ENCODE measurements around the gene CTNNA3. TPM values are rescaled to one million over a fixed set of nuclear protein-coding genes. Genes with fewer than 3 reads are reported as not detected.
"Not testable (repeated sequence)": the region's sequence is repeated elsewhere in the genome, so short reads cannot be mapped to it uniquely, and the experiment has no call there.

CTNNA3 gene
- total and polyA plus RNA-seq, 10 donors = 0.03 to 2.4 (median 0.76) TPM; not detected in 1

- Histone ChIP-seq H3K36me3 (no peaks in the 10 kb centered on the region), H3K4me1 (no peaks in the 10 kb centered on the region), H3K4me3 (no peak overlapping the region), H3K27ac (no peak overlapping the region), H3K9me3 (peaks cover 0 to 28% (median 6%) of the 10 kb centered on the region in 8 donors), H3K27me3 (replicated peaks in 1 of 7) (no peaks in the 10 kb centered on the region)
- DNase-seq = no peak
- 44 to 69% (median 60%) methylated on average over 1 of the region's 1 CpG for WGBS, 5 donors
- intact Hi-C loops (cut with DNase I; ENCODE audit: low total_unique reads) = no loop called here
- TF ChIP-seq, protein P1, sequence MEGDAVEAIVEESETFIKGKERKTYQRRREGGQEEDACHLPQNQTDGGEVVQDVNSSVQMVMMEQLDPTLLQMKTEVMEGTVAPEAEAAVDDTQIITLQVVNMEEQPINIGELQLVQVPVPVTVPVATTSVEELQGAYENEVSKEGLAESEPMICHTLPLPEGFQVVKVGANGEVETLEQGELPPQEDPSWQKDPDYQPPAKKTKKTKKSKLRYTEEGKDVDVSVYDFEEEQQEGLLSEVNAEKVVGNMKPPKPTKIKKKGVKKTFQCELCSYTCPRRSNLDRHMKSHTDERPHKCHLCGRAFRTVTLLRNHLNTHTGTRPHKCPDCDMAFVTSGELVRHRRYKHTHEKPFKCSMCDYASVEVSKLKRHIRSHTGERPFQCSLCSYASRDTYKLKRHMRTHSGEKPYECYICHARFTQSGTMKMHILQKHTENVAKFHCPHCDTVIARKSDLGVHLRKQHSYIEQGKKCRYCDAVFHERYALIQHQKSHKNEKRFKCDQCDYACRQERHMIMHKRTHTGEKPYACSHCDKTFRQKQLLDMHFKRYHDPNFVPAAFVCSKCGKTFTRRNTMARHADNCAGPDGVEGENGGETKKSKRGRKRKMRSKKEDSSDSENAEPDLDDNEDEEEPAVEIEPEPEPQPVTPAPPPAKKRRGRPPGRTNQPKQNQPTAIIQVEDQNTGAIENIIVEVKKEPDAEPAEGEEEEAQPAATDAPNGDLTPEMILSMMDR (IDR thresholded peaks at IDR 0.05 in 8 of 11, conservative IDR thresholded peaks at IDR 0.05 in 3 of 11) = no peak
- no peak for TF ChIP-seq POLR2AphosphoS5 (IDR thresholded peaks at IDR 0.05)
Measured at GRCh38 chr10:66349726-66350125, 1346.3 kb downstream of the CTNNA3 start.

- 77 to 93% (median 82%) methylated on average over 2 of the region's 2 CpGs for WGBS, 5 donors
- Histone ChIP-seq H3K36me3 (no peaks in the 10 kb centered on the region), H3K27me3 (replicated peaks in 1 of 7) (no peaks in the 10 kb centered on the region), H3K4me1 (no peaks in the 10 kb centered on the region), H3K27ac (no peak overlapping the region), H3K4me3 (no peak overlapping the region), H3K9me3 (peaks cover 0 to 32% (median 6%) of the 10 kb centered on the region in 8 donors)
- intact Hi-C loops (cut with DNase I; ENCODE audit: low total_unique reads) = no loop called here
- TF ChIP-seq POLR2AphosphoS5 (IDR thresholded peaks at IDR 0.05) (no peak), POLR2A (IDR thresholded peaks at IDR 0.05) (no peak)
- TF ChIP-seq, protein P1 (IDR thresholded peaks at IDR 0.05 in 8 of 11, conservative IDR thresholded peaks at IDR 0.05 in 3 of 11) = no peak
- no peak for DNase-seq
Measured at GRCh38 chr10:66349076-66349475, 1346.9 kb downstream of the CTNNA3 start.

- intact Hi-C loops (cut with DNase I; ENCODE audit: low total_unique reads) = no loop called here
- Histone ChIP-seq H3K9me3 (peaks cover 0 to 24% (median 10%) of the 10 kb centered on the region in 8 donors), H3K4me3 (no peak overlapping the region), H3K36me3 (no peaks in the 10 kb centered on the region), H3K4me1 (no peaks in the 10 kb centered on the region), H3K27ac (no peak overlapping the region), H3K27me3 (replicated peaks in 1 of 7) (no peaks in the 10 kb centered on the region)
- TF ChIP-seq, protein P1 (IDR thresholded peaks at IDR 0.05 in 8 of 11, conservative IDR thresholded peaks at IDR 0.05 in 3 of 11) = no peak
- no peak for TF ChIP-seq POLR2AphosphoS5 (IDR thresholded peaks at IDR 0.05)
- DNase-seq = no peak
- WGBS, 5 donors = 41 to 61% (median 49%) methylated on average over 3 of the region's 3 CpGs
Measured at GRCh38 chr10:66337211-66337610, 1358.8 kb downstream of the CTNNA3 start.

- intact Hi-C loops (cut with DNase I; ENCODE audit: low total_unique reads) = no loop called here
- no peak overlapping the region for H3K4me3 ChIP-seq
- TF ChIP-seq, protein P1 (IDR thresholded peaks at IDR 0.05 in 8 of 11, conservative IDR thresholded peaks at IDR 0.05 in 3 of 11) = no peak
- TF ChIP-seq POLR2AphosphoS5 (IDR thresholded peaks at IDR 0.05) (no peak), POLR2A (IDR thresholded peaks at IDR 0.05) (no peak)
- H3K4me1 ChIP-seq = no peaks in the 10 kb centered on the region
- H3K9me3 ChIP-seq = peaks cover 0 to 24% (median 10%) of the 10 kb centered on the region in 8 donors
- H3K36me3 ChIP-seq = no peaks in the 10 kb centered on the region
- no peak overlapping the region for H3K27ac ChIP-seq
- no peaks in the 10 kb centered on the region for H3K27me3 ChIP-seq (replicated peaks in 1 of 7)
- DNase-seq = no peak
Measured at GRCh38 chr10:66336791-66337190, 1359.2 kb downstream of the CTNNA3 start.

DNA sequence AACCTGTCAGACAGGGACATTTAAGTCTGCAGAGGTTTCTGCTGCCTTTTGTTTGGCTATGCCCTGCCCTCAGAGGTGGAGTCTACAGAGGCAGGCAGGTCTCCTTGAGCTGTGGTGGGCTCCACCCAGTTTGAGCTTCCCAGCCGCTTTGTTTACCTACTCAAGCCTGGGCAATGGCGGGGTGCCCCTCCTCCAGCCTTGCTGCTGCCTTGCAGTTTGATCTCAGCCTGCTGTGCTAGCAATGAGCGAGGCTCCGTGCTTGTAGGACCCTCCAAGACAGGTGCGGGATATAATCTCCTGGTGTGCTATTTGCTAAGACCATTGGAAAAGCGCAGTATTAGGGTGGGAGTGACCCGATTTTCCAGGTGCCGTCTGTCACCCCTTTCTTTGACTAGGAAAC lies 1360.2 kb downstream of the CTNNA3 start:
- DNase-seq; H3K36me3 ChIP-seq; H3K27ac ChIP-seq; H3K4me3 ChIP-seq; intact Hi-C loops (cut with DNase I; ENCODE audit: low total_unique reads); H3K27me3 ChIP-seq (replicated peaks in 1 of 7); H3K4me1 ChIP-seq: not testable (repeated sequence)
- WGBS, 5 donors = 87 to 97% (median 90%) methylated on average over 8 of the region's 8 CpGs
- peaks cover 0 to 24% (median 10%) of the 10 kb centered on the region in 8 donors for H3K9me3 ChIP-seq

All from spleen (tissue), 11 donors.